Effector memory CD4-positive, alpha-beta T cell (primary cell): Measurements from ENCODE around the gene ACKR2.
A peak's percentile ranks its signal among the peaks of the same experiment; 100 is the strongest.
"Not testable (repeated sequence)": the region's sequence is repeated elsewhere in the genome, so short reads cannot be mapped to it uniquely, and the experiment has no call there.

ENCODE experiments used
- DNase-seq, 3 donors: peaks; one replicate each; pipeline ENCODE4 v3.0.0-alpha.2; 2020
- H3K27ac ChIP-seq: 2 replicates; pipeline ENCODE4 v1.7.0; 2013; ENCODE audit warnings: mild to moderate bottlenecking, low read length, moderate library complexity; ENCODE audit not compliant: insufficient read depth, poor library complexity, severe bottlenecking
- H3K27me3 ChIP-seq: replicated peaks from 2 replicates; pipeline ENCODE4 v1.7.0; 2013; ENCODE audit warnings: mild to moderate bottlenecking, low read length; ENCODE audit not compliant: insufficient read depth, control insufficient read depth, poor library complexity, severe bottlenecking
- H3K36me3 ChIP-seq: 2 replicates; pipeline ENCODE4 v1.7.0; 2013; ENCODE audit warnings: mild to moderate bottlenecking, low read length, moderate library complexity; ENCODE audit not compliant: control insufficient read depth, insufficient read depth
- H3K4me1 ChIP-seq: 2 replicates; pipeline ENCODE4 v1.7.0; 2013; ENCODE audit warnings: low read length, mild to moderate bottlenecking; ENCODE audit not compliant: control insufficient read depth, insufficient read depth, poor library complexity, severe bottlenecking
- H3K4me3 ChIP-seq: 2 replicates; pipeline ENCODE4 v1.7.0; 2013; ENCODE audit warnings: low read length, low read depth, mild to moderate bottlenecking; ENCODE audit not compliant: insufficient read depth, poor library complexity, severe bottlenecking
- H3K9me3 ChIP-seq: 2 replicates; pipeline ENCODE4 v1.7.0; 2013; ENCODE audit warnings: mild to moderate bottlenecking, low read length, moderate library complexity; ENCODE audit not compliant: control insufficient read depth

Gene ACKR2

DNA sequence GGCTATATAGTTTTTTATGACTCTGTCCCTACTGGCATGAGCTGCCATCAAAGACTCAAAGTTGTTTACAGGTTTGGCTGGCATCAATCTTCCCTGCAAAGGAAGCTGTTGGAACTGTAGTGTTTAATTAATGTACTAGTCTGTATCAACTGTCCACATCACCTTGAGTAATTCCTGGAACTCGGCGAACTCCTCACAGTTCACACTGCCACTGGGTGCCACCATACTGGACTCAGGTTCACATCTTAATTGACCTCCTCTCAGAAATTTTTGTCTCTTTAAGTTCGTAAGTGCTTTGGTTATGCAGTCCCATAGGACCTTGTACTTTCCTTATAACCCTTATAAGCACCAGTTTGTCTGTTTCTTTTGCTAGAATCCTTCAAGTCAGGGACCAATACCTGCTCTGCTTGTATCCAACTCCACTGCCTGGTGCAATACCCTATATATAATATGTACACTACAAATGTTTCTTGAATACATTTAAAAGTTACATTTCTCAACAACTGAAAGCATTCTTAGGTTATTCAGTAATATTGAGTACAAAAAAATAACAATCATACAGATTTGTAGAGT is 8.1 kb upstream of the ACKR2 start:
- Histone ChIP-seq H3K9me3 (no peaks in the 10 kb centered on the region), H3K4me3 (no peak overlapping the region), H3K27me3 (no peaks in the 10 kb centered on the region), H3K36me3 (no peaks in the 10 kb centered on the region), H3K27ac (no peak overlapping the region), H3K4me1 (peaks cover 12% of the 10 kb centered on the region)
- DNase-seq = no peak

DNA sequence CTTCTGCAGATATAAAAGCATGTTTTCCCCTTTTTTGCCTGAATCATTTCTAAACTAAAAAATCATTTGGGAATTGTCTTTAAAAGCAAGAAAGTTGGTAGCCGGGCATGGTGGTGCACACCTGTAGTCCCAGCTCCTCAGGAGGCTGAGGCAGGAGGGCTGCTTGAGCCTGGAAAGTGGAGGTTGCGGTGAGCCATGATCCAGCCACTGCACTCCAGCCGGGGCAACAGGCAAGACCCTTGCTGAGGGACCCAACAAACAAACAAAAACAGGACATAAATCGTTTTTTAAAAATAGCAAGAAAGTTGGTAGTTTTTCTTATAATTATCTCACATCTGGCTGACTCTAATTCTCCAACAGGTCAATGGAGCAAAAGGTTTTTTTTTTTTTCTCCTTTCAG is 7.5 kb upstream of the ACKR2 start:
- H3K36me3 ChIP-seq = no peaks in the 10 kb centered on the region
- no peak overlapping the region for H3K4me3 ChIP-seq
- H3K27ac ChIP-seq = no peak overlapping the region
- DNase-seq = no peak
- H3K9me3 ChIP-seq = no peaks in the 10 kb centered on the region
- H3K27me3 ChIP-seq = no peaks in the 10 kb centered on the region
- peaks cover 12% of the 10 kb centered on the region for H3K4me1 ChIP-seq

DNA sequence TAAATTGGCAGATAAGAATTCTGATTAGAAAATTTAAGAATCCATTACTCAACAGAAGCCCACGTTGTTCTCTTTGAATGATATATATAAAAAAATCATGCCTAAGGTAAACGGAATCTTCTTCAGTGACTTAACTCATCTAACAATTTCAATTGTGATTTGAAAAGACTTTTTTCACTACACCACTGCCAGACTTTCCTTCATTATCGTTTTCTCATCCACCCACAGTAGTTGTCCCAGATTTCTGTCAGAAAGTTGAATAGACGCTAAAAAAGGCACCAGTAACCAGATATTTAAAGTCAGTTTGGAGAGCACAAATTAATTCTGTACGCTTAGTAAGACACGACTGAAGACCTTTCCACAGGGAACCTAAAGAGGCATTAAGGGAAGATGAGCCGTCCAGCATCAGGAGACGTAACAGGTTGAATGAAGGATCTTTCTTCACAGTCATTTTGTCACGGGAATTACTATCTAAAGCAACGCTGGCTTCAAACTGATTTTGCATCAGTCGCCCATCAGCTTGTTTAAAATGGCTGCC is 6.3 kb upstream of the ACKR2 start:
- Histone ChIP-seq H3K4me1 (peaks cover 12% of the 10 kb centered on the region), H3K27ac (no peak overlapping the region), H3K9me3 (no peaks in the 10 kb centered on the region), H3K36me3 (no peaks in the 10 kb centered on the region), H3K4me3 (peak overlapping the region; percentile 84), H3K27me3 (no peaks in the 10 kb centered on the region)
- DNase-seq = no peak

DNA sequence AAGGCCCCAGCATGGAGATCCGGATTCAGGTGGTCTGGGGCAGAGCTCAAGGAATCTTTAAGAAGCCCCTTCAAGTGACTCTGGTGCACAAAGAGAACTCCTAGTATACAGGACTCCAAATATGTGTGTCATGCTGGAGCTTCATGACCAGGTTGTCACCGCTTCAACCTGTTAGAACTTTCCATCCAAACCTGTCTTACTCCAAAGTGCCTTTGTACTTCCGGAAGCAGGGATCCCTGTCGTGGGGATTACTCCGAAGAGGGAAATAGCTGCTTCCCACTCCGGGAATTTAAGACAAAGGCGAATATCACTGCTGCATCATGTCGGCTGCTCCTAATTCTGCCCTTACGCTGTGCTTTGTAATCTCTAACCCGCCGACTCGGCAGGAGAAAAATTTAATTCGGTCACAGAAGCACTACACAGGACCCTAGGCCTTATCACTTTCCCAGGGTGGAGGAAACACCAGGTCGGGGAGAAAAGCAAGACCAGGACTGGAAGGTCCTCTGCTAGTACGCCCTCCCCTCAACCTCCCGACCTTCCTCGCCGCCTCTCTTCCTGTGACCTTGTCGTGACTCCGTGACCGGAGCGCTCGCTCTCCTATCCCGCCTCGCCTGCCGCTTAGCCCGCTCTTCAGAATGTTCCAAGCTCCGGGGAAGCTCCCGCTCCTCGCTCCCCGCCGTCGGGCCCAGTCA is 5.7 kb upstream of the ACKR2 start:
- Histone ChIP-seq H3K36me3 (no peaks in the 10 kb centered on the region), H3K4me3 (peak overlapping the region; percentile 84), H3K27me3 (no peaks in the 10 kb centered on the region), H3K4me1 (peaks cover 12% of the 10 kb centered on the region), H3K27ac (peak overlapping the region; percentile 79), H3K9me3 (no peaks in the 10 kb centered on the region)
- DNase-seq = peak in 1 of 3 donors; percentile 7

DNA sequence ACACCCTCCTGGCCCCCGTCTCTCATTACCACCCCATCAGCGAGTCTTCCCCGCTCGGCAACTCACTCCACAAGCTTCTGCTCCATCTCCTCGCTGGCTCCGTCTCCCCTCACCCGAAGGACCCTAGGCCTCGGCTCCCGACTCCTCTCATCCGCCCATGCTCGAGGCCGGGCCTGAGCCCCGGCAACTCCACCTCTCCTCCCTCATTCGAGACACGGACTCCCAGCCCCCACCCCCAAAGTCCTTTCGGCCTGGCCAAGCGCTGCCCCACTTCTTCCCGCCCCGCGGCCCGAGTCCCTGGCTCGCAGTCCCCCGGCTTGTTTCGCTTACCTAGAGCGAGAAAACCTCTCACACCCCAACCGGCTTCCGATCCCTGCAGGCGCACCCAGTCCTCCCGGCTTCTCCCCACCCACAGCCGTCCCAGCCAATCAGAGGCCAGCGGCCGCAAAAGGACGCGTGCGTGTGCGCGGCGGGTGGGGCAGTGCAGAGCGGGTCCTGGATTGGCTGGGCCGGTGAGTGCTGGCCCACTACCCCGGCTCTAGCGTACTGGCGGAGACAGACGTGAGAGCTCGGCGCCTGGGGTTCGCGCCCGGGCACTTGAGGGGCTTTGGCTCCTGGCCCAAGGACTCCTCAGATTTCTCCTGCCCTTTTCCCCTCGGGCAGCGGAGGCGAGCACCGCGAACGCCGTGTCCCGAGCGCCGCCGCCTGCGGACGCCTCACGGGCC is 5.0 kb upstream of the ACKR2 start, which contains the start of gene HIGD1A:
Gene HIGD1A (minus strand): TSS at position 385 of the 725 bp plus-strand sequence. CDS start 10,237 bp downstream, outside the sequence.
- peak; percentile 83 to 88 (median 88) for DNase-seq
- peaks cover 12% of the 10 kb centered on the region for H3K4me1 ChIP-seq
- H3K4me3 ChIP-seq = peak within 1 kb of the TSS; percentile 84
- no peaks in the 10 kb centered on the region for H3K36me3 ChIP-seq
- no peaks in the 10 kb centered on the region for H3K27me3 ChIP-seq
- peak within 1 kb of the TSS; percentile 79 for H3K27ac ChIP-seq
- no peaks in the 10 kb centered on the region for H3K9me3 ChIP-seq

DNA sequence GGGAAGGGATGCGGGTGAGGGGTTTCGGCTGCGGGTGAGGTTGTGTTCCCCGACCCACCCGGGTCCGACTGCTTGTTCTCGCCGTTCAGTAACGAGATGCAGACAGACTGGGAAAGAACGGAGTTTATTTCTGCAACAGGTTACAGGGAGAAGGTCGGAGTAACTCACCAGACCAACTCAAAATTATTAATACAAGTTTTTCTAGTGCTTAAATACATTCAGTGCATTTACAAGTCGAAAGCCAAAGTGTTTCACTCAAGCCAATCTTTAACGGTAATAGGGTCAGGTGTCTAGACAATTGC is 4.5 kb upstream of the ACKR2 start:
- Histone ChIP-seq H3K27ac (peak overlapping the region; percentile 79), H3K4me1 (peaks cover 12% of the 10 kb centered on the region), H3K9me3 (no peaks in the 10 kb centered on the region), H3K4me3 (peak overlapping the region; percentile 84), H3K36me3 (no peaks in the 10 kb centered on the region), H3K27me3 (no peaks in the 10 kb centered on the region)
- DNase-seq = no peak

DNA sequence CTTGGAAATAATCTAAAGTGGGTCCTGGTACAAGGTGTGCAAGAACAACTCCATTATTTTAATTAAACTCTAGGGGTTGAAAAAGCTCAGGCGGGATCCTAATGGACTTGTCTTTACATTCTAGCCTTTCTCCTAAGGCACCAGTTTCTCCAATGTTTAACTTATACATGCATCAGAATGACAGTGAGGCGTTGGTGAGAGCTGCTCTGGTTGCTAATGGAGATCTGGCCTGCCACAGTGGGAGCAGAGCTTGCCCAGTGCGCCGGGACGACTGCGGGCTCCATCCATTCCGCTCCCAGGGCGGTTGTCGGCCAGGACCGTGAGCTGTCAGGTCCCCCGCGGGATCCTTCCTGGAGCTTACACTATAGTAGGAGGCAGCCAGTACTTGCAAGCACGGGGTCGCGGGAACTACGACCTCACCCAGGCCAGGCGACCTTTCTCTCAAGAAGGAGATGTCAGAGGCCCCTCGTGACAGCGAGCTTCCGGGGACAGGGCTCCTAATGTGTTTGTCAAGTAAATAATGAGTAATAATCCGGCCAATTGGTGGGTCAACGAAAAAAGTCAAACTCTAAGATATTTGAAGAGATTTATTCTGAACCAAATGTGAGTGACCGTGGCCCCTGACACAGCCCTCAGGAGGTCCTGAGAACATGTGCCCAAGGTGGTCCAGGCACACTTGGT is 4.0 kb upstream of the ACKR2 start:
- H3K4me3 ChIP-seq = peak overlapping the region; percentile 84
- no peaks in the 10 kb centered on the region for H3K27me3 ChIP-seq
- H3K27ac ChIP-seq = no peak overlapping the region
- no peak for DNase-seq
- H3K4me1 ChIP-seq = peaks cover 12% of the 10 kb centered on the region
- no peaks in the 10 kb centered on the region for H3K9me3 ChIP-seq
- H3K36me3 ChIP-seq = no peaks in the 10 kb centered on the region

DNA sequence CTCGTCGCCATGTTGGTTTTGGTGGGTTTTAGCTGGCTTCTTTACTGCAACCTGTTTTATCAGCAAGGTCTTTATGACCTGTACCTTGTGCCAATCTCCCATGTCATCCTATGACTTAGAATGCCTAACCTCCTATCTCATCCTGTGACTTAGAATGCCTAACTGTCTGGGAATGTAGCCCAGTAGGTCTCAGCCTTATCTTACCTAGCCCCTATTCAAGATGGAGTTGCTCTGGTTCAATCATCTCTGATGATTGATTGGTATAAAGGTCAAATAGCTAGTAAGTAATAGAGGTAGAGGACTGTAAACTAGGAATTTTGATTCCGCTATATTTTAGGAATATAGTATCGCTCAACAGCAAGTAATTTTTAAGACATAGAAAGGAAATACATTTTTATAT is 1.3 kb upstream of the ACKR2 start:
- peaks cover 10% of the 10 kb centered on the region for H3K4me1 ChIP-seq
- no peak for DNase-seq
- H3K27ac ChIP-seq = no peak overlapping the region
- H3K27me3 ChIP-seq = no peaks in the 10 kb centered on the region
- H3K9me3 ChIP-seq = no peaks in the 10 kb centered on the region
- H3K4me3 ChIP-seq = no peak overlapping the region
- H3K36me3 ChIP-seq = no peaks in the 10 kb centered on the region

DNA sequence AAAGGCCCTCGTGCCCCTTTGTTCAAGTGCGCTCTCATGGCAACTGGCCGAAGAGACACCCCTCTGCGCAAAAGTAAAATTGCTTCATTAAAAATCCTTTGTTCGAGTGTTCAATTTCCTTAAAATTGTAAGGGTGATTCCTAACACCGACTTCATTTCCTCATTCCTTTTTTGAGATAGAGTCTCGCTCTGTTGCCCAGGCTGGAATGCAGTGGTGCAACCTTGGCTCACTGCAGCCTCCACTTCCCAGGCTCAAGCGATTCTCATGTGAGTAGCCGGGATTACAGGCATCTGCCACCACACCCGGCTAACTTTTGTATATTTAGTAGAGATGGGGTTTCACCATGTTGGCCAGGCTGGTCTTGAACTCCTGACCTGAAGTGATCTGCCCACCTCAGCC is 1.5 kb downstream of the ACKR2 start:
- DNase-seq, H3K27me3 ChIP-seq, H3K9me3 ChIP-seq, H3K27ac ChIP-seq, H3K4me3 ChIP-seq, H3K4me1 ChIP-seq, H3K36me3 ChIP-seq: not testable (repeated sequence)
